Calu3 (cell line): ENCODE measurements around the gene NOLC1. TPM values are rescaled to one million over a fixed set of nuclear protein-coding genes. Genes with fewer than 3 reads are reported as not detected.
A peak's percentile ranks its signal among the peaks of the same experiment; 100 is the strongest.

Source experiments
- BruUV-seq: library from RNA; stranded (reverse); fragments of 400-500 nt; replicated peaks from 2 replicates; lab custom pipeline; 2021; lab: Mats Ljungman, UMichigan
- CTCF ChIA-PET: fragments of 300-600 bp; sonication (Branson Sonifier 250); formaldehyde crosslinking; loops from one replicate; lab custom pipeline; 2022; ENCODE audit warnings: antibody characterized with exemption; lab: Charles Lee
- DNase-seq: peaks from one replicate; pipeline ENCODE4 v3.0.0; 2022
- H3K27ac Mint-ChIP-seq: one replicate; pipeline ENCODE4 v1.8.0; 2022; ENCODE audit warnings: mixed read lengths; ENCODE audit not compliant: unreplicated experiment
- H3K27me3 Mint-ChIP-seq: one replicate; pipeline ENCODE4 v1.8.0; 2022; ENCODE audit warnings: mixed read lengths; ENCODE audit not compliant: unreplicated experiment
- H3K36me3 Mint-ChIP-seq: one replicate; pipeline ENCODE4 v1.8.0; 2022; ENCODE audit warnings: mild to moderate bottlenecking, moderate library complexity, mixed read lengths; ENCODE audit not compliant: insufficient read depth, unreplicated experiment
- H3K4me1 Mint-ChIP-seq: one replicate; pipeline ENCODE4 v1.8.0; 2022; ENCODE audit warnings: mild to moderate bottlenecking, low read depth, mixed read lengths; ENCODE audit not compliant: unreplicated experiment
- H3K4me3 Mint-ChIP-seq: one replicate; pipeline ENCODE4 v1.8.0; 2022; ENCODE audit warnings: mild to moderate bottlenecking, low read depth, moderate library complexity, mixed read lengths; ENCODE audit not compliant: unreplicated experiment
- H3K9me3 Mint-ChIP-seq: one replicate; pipeline ENCODE4 v1.8.0; 2022; ENCODE audit warnings: low read depth, mixed read lengths; ENCODE audit not compliant: unreplicated experiment
- intact Hi-C: fragments of 100-400 bp; cut with micrococcal nuclease; formaldehyde crosslinking; loops from one replicate; pipeline ENCODE4 v1.10.0; 2022; ENCODE audit not compliant: unreplicated experiment
- total RNA-seq: library from RNA; stranded (reverse); gene quantifications from 2 replicates; pipeline ENCODE4 v1.2.3, GENCODE V29; 2022
- TF ChIP-seq, protein P1 (sequence below): fragments of 200-600 bp; IDR thresholded peaks from one replicate; pipeline ENCODE4 v1.8.0; 2022; ENCODE audit warnings: antibody characterized with exemption; ENCODE audit not compliant: unreplicated experiment

The NOLC1 gene
- total RNA-seq, 1 experiment from 2014 or later: 78.4 TPM

DNA sequence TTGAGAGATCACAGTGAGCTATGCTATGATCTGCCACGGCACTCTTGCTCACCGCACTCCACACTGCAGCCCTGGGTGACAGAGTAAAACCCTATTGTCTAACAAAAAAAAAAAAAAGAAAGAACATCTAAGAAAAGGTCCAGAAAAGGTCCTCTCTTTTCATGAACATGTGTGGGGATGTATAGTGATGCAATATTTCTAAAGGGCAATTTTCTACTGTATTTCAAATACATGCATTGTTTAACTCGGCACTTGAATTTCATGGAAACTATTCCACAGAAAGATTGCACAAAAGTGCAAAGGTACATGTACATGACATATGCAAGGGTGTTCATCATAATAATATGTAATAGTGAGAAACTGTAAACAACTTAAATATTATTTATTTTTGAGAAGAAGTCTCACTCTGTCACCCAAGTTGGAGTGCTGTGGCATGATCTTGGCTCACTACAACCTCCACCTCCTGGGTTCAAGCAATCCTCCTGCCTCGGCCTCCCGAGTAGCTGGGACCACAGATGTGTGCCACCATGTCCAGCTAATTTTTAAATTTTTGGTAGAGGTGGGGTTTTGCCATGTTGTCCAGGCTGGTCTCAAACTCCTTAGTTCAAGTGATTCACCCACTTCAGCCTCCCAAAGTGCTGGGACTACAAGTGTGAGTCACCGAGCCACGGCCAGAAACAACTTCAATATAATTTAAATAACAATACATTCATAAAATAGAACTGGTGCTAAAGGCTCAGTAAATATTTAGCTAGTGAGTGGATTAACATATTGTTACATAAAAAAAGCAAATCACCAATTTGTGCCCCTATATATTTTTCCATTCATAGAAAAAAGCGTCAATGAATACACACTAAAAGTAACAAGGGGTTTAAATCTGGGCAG is 20.7 kb upstream of the NOLC1 start:
- Mint-ChIP-seq H3K27ac (no peak overlapping the region), H3K9me3 (no peaks in the 10 kb centered on the region), H3K27me3 (no peaks in the 10 kb centered on the region), H3K4me3 (peak overlapping the region; percentile 98), H3K4me1 (peaks cover 18% of the 10 kb centered on the region), H3K36me3 (peaks cover 20% of the 10 kb centered on the region)
- DNase-seq: no peak
- TF ChIP-seq, protein P1, sequence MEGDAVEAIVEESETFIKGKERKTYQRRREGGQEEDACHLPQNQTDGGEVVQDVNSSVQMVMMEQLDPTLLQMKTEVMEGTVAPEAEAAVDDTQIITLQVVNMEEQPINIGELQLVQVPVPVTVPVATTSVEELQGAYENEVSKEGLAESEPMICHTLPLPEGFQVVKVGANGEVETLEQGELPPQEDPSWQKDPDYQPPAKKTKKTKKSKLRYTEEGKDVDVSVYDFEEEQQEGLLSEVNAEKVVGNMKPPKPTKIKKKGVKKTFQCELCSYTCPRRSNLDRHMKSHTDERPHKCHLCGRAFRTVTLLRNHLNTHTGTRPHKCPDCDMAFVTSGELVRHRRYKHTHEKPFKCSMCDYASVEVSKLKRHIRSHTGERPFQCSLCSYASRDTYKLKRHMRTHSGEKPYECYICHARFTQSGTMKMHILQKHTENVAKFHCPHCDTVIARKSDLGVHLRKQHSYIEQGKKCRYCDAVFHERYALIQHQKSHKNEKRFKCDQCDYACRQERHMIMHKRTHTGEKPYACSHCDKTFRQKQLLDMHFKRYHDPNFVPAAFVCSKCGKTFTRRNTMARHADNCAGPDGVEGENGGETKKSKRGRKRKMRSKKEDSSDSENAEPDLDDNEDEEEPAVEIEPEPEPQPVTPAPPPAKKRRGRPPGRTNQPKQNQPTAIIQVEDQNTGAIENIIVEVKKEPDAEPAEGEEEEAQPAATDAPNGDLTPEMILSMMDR: no peak
- intact Hi-C loops: loop anchor here (2.0 kb wide), 1 partner anchor 21 kb away; the partner anchor contains the start of gene NOLC1
- CTCF ChIA-PET: no interaction called here
- no TSS peak for BruUV-seq

DNA sequence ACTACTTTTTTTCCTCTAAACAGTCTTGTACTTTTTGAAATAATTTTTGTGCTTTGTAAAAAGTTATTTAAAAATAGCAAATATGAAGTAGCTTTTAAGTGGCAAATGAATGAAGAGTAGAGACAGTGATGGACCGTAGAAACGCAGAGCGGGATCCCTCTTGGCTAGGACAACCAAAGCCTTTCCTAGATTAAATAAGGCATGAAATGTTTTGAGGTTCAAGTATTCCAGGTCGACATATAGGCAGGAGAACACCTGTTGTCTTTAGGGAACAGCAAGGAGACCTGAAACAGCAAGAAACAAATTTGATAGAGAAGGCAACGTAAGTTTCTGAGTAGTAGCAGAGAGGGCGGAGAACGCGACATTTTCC is 20.0 kb upstream of the NOLC1 start:
- CTCF ChIA-PET: no interaction called here
- TF ChIP-seq, protein P1: no peak
- intact Hi-C loops: loop anchor here (2.0 kb wide), 1 partner anchor 21 kb away; the partner anchor contains the start of gene NOLC1
- Mint-ChIP-seq H3K4me3 (peak overlapping the region; percentile 98), H3K9me3 (no peaks in the 10 kb centered on the region), H3K27ac (peak overlapping the region; percentile 99), H3K4me1 (peaks cover 18% of the 10 kb centered on the region), H3K27me3 (no peaks in the 10 kb centered on the region), H3K36me3 (peaks cover 20% of the 10 kb centered on the region)
- BruUV-seq: no TSS peak
- DNase-seq: no peak

DNA sequence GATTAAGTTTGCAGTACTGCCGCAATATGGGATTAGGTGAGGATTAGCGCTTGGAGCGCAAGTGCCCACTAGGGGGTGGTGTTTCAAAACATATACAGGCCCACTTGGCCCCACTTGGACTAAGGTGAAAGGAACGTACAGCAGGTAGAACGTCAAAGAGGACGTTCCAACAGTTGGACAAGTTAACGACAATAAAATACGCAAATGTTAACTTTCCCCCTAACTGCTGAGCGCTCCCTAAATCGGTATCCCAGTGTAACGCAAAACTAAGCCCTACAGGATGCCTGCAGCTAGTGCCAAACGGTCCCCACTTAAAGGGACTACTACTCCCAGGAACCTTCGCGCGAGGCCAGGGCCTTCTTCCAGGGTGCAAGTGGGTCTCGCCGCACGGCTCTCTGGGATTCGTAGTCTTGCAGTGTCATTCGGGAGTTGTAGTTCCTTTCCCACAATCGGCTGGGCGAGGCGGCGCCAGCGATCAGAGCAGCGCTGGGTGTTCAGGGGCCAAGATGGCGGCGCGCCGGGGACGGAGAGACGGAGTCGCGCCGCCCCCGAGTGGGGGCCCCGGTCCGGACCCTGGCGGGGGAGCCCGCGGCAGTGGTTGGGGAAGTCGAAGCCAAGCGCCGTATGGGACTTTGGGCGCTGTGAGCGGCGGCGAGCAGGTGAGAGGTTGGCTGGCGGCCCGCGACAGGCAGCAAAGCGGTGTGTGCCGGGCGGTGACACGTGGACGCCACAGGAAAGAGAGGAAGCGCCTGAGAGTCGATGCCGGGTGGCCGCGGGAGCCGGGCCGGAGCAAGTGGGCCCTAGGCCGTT is 19.4 kb upstream of the NOLC1 start, which contains the start of gene PPRC1:
Gene PPRC1, plus strand, starts transcription at position 478 of the 810 bp plus-strand sequence. Its CDS starts 29 bp downstream, at position 507.
- H3K9me3 Mint-ChIP-seq: no peaks in the 10 kb centered on the region
- CTCF ChIA-PET: interaction anchor here (0.6 kb wide), 1 partner anchor 19 kb away, joined by 5 read pairs; no protein-coding TSS in a partner anchor
- no peaks in the 10 kb centered on the region for H3K27me3 Mint-ChIP-seq
- TF ChIP-seq, protein P1: peak; percentile 66
- H3K27ac Mint-ChIP-seq: peak within 1 kb of the TSS; percentile 99
- DNase-seq: peak; percentile 94
- H3K4me1 Mint-ChIP-seq: peaks cover 18% of the 10 kb centered on the region
- no TSS peak for BruUV-seq
- intact Hi-C loops: loop anchor here (2.0 kb wide), 1 partner anchor 20 kb away; the partner anchor contains the start of gene NOLC1
- H3K36me3 Mint-ChIP-seq: peaks cover 24% of the 10 kb centered on the region
- peak within 1 kb of the TSS; percentile 98 for H3K4me3 Mint-ChIP-seq
